H54 (cell line): ENCODE data around the gene TUBA1B.
A peak's percentile ranks its signal among the peaks of the same experiment; 100 is the strongest.

ENCODE experiments used
- DNase-seq: peaks from one replicate; pipeline ENCODE4 v3.0.0; 2011; ENCODE audit warnings: low spot score, mixed read lengths; ENCODE audit not compliant: insufficient read length
- FAIRE-seq: peaks from 3 replicates; lab custom pipeline; 2011; peaks lifted over from hg19 to GRCh38; lab: Jason Lieb, UNC
- POLR2A ChIP-seq: IDR thresholded peaks from 2 replicates; pipeline ENCODE4 v1.6.1; 2011; ENCODE audit warnings: low read depth, mild to moderate bottlenecking, low read length

The TUBA1B gene

GRCh38 chr12:49091056-49091835 is 39.9 kb downstream of the TUBA1B start:
- FAIRE-seq (no peak), DNase-seq (no peak)
- TF ChIP-seq POLR2A = no peak

- no peak for FAIRE-seq
- no peak for DNase-seq
- no peak for TF ChIP-seq POLR2A
Measured at GRCh38 chr12:49089821-49090773, 41.1 kb downstream of the TUBA1B start.

GRCh38 chr12:49088932-49089330 is 42.3 kb downstream of the TUBA1B start:
- DNase-seq = no peak
- no peak for FAIRE-seq

GRCh38 chr12:49088150-49088931 is 42.9 kb downstream of the TUBA1B start:
- FAIRE-seq = peak; percentile 91
- peak; percentile 98 for DNase-seq
- TF ChIP-seq POLR2A = no peak

More at GRCh38 chr12:49088932-49089330, 42.3 kb downstream of the TUBA1B start:
- no peak for TF ChIP-seq POLR2A

- FAIRE-seq (no peak), DNase-seq (no peak)
- TF ChIP-seq POLR2A = no peak
Measured at GRCh38 chr12:49086116-49086515, 45.1 kb downstream of the TUBA1B start.

- no peak for DNase-seq
- no peak for FAIRE-seq
- no peak for TF ChIP-seq POLR2A
Measured at GRCh38 chr12:49084438-49084837, 46.8 kb downstream of the TUBA1B start.

- FAIRE-seq (no peak), DNase-seq (no peak)
- TF ChIP-seq POLR2A = no peak
Measured at GRCh38 chr12:49079793-49080192, 51.4 kb downstream of the TUBA1B start.
